IPS DF 4.7 (cell line): ENCODE measurements around the gene BTG4.

Source experiments
- DNase-seq: peaks from one replicate; pipeline ENCODE4 v3.0.0-alpha.2; 2013; ENCODE audit warnings: low spot score; ENCODE audit errors: extremely low read depth

Gene BTG4

GRCh38 chr11:111512296-111513239, at the start of gene BTG4:
TSS of gene BTG4 (minus strand) at chr11:111512386. CDS start at chr11:111498776, 13,610 bp downstream.
- DNase-seq: no peak

DNA sequence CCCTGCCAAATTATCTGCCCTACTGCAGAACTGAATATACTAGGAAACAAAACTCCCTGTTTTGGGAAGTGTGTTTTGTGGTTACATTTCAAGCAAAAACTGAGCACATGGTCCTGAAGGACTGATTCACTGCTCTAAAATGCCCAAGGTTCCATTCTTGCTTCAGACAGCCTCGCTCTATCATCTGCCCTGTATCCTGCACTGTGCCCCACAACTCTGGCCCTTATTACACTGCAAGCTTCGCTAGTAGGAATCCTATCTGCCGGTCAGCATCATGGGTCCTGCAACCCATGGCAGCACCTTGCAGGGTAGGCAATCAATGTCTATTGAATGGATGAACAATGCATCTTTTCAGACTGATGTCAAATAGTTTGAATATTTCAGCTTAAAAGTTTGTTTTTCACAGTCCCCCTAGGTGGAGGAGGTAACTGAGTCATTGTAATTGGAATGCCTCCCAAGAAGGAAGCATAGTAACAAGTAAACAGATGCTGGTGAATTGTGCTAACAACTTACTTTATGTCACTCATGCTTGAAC, 49.7 kb upstream of the BTG4 start:
- DNase-seq: no peak

- DNase-seq: no peak
Observed at GRCh38 chr11:111561306-111561705, 49.1 kb upstream of the BTG4 start.

GRCh38 chr11:111560800-111561199, 48.6 kb upstream of the BTG4 start:
- no peak for DNase-seq

DNA sequence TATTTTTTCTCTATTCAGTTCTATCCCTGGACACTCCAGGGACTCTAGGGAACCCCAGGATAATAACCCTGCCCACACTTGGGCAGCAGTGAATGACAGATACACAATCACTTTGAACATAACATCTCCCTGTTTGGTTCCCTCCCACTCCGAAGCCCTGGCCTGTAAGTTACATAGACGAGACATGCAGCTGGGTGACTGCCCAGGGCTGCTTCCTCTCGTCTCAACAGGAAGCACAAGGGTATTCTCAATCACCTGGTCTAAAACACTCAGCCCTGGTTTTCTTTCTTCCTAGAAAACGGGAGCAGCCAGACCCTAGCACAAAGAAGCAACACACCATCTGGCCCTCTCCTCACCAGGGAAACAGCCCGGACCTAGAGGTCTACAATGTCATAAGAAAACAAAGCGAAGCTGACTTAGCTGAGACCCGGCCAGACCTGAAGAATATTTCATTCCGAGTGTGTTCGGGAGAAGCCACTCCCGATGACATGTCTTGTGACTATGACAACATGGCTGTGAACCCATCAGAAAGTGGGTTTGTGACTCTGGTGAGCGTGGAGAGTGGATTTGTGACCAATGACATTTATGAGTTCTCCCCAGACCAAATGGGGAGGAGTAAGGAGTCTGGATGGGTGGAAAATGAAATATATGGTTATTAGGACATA, 47.7 kb upstream of the BTG4 start:
- DNase-seq: no peak

- DNase-seq: no peak
Observed at GRCh38 chr11:111557425-111558111, 45.4 kb upstream of the BTG4 start.

- DNase-seq: no peak
Observed at GRCh38 chr11:111555255-111555654, 43.1 kb upstream of the BTG4 start.

DNA sequence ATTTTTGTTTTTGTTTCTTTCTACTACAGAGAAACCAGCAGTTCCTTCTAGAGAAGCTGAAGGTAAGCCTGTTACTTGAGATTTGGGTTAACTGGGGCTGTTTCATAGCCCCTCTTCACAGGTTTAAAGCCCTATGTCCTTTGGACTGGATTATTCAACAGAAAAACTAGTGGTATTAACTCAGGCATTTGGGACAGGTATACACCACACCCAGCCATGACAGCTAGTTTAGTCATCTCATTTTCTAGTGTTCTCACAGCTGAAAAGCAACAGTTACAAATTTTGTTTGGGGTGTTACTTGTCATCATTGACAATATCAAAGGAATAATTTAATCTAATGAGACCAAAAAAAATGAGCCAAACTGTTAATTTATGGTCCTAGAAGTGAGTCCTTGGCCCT, 42.3 kb upstream of the BTG4 start:
- no peak for DNase-seq

GRCh38 chr11:111550258-111550657, 38.1 kb upstream of the BTG4 start:
- no peak for DNase-seq

DNA sequence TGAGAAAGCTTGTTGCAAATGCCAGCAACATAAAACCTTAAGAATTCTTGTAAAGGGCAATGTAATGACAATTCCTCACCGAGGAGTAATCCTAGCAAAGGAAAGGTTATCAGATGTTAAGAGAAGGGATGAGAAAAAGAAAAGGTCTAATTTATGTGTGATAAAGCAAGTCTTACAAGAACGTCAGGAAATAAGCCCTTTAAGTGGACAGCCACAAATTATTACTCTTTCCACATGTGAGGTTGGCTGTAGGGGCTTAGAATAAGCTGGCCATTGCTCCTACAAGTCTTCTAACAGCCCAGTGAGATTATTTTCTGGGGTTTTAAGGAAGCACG, 37.6 kb upstream of the BTG4 start:
- no peak for DNase-seq

DNA sequence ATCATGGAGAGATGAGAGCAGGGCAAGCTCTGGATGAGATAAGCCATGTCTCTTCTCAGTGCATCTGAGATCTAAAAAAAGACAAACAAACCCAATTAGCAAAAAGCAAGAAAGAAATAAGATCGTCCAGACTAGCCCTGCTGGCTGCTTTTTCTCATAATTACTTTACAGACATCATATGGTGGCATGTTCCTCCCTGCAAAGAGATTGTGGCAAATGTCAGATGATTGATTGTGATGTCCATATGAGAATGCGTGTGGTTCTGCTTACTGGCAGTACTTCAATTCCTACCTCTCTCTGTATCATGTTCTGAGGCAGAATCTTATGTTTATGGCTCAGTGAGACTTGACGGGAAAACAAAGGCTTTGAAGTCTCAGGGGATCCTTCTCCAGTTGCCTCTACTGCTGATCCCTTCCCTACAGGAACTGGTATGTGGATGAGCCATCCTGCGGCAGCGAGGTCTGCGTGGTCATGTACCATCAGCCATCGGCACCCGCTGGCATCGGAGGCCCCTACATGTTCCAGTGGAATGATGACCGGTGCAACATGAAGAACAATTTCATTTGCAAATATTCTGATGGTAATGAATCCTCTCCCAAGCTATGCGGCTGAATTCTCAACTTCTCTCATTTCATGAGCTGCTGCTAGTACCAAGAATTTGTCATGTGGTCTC, 37.1 kb upstream of the BTG4 start:
- DNase-seq: no peak

DNA sequence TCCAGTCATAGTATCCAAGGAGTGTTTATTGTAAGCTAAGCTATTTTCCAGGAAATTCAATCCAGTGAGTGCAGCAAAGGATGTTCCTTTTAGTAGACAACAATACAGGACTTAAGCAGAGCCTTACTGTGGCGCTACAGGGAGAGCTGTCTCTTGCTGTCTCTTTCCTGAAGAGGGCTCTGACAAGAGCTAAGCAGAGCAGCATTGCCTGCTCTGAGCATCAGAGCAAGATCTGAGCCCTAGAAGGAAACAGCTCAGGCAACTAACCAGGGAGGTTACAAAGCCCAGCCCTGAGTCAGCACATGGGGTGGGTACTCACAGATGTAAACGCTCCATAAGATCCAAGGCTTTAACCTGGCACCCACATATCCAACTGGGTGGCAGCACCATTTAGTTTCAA, 36.3 kb upstream of the BTG4 start:
- no peak for DNase-seq

- no peak for DNase-seq
Observed at GRCh38 chr11:111542606-111543275, 30.6 kb upstream of the BTG4 start.

GRCh38 chr11:111541254-111542061, 29.3 kb upstream of the BTG4 start:
- DNase-seq: no peak

GRCh38 chr11:111540937-111541253, 28.7 kb upstream of the BTG4 start:
- no peak for DNase-seq

- DNase-seq: no peak
Observed at GRCh38 chr11:111540114-111540936, 28.1 kb upstream of the BTG4 start, which contains the start of gene LAYN. TSS of gene LAYN (plus strand) at chr11:111540720. CDS start at chr11:111540844, 124 bp downstream.

GRCh38 chr11:111539426-111540113, 27.4 kb upstream of the BTG4 start:
- no peak for DNase-seq

DNA sequence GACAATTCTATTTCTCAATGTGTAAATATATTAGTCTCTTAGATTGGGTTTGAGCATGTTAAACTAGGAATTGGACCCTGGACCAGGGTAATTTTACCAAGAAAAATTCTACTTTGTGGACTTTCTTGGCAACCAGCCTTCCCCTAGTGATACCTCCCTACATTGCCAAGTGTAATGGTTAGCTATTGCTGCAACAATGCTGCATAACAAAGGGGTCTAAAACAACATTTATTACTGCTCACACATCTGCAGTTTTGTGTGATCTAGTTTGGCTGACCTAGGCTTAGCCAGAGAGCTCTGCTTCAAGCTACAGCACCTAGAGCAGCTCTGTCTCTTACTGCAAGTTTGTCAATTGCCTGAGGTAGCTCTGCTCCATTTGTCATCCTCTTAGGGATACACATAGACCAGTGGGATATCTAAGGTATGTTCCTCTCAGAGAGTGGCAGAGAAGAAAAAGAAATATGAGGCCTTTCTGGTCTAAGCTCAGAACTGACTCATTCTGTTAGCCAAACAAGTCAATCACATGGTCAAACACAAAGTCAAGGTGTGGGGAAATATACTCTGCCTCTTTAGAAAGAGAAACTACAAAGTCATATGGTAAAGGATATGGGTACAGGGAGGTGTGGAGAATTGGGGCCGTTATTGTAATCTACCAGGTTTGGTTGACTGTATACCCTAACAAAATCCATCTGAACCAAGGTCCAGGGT, 26.4 kb upstream of the BTG4 start:
- no peak for DNase-seq
